HG03442 (cell line): ENCODE results near the gene MEF2D.

Experiments used
- ATAC-seq: cut with Tn5 transposase; IDR thresholded peaks from one replicate; pipeline ENCODE4 v1.9.1; 2021; ENCODE audit warnings: mild to moderate bottlenecking, moderate library complexity; ENCODE audit not compliant: unreplicated experiment

MEF2D gene

DNA sequence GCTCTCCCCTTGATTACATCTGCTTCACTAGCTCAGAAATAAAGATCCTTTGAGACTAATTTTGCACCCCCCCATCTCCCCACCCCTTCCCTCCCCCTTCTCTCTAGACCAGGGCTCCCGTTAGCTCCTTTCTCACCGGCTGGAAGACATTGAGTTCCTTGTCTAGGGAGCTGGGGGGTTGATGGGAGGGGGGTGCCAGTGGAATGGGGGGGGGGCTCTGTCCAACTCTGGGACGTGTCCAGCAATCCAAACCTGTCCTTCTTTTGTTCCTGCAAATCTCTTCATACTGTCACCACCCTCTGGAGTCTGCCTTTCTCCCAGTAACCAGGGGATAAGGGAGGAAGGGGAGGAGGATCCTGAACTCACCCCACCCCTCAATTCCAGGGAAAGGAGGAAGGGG is 69.7 kb downstream of the MEF2D start:
- ATAC-seq, result no peak

DNA sequence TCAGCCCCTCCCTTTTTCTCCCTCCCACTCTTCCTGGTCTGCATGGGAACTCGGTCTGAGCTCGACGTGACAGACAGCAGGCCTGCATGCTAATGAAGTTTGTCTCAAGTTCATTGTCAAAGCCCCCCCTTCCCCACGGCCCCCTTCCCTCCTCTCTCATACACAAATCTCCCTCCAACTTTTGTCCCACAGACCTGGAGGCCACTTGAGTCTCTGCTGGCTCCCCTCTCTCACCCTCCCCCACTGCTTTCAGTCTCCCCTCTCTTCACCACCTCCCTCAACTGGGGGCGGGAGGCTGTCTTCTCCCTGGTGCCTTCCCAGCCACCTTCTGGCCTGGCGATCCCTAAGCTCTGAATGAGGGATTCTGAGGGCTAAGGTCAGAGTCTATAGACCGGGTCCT is 70.3 kb downstream of the MEF2D start:
- no peak for ATAC-seq

DNA sequence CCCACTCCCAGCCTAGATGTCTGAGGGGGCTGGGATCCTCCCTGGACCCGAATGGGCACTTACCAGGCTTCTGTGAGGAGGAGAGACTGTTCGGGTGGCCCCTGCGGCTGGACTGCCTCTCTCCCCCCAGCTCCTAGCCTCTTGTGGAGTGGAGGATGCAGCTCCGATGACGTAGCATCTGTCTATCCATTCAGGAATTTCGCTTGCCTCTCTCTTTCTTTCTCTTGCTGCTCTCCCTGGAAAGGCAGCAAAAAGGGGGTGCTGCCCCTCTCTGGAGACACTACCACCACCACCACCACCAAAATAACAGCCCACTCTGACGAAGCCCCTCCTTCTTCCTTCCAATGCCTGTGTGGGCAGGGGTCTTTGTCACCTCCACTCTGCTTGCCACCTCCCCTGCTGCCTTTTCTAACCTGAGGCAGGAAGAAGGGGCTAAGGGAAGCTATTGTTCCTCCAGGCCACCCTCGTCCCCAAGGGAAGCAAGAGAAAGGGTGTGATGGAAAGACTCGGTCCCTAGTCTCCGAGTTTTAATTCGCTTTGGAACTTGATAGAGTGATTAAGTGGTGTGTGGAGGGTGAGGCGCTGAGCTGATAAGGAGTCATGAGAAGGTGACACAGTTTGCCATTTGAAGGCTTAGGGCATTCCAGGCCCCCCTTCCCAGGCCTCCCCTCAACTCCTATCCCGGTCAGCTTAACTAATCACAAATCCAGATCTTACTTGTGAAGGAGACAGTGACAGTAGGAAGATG is 71.1 kb downstream of the MEF2D start:
- no peak for ATAC-seq

- no peak for ATAC-seq
Observed at GRCh38 chr1:156428746-156429288, 71.8 kb downstream of the MEF2D start.

- ATAC-seq, result no peak
Observed at GRCh38 chr1:156427957-156428356, 72.6 kb downstream of the MEF2D start.

DNA sequence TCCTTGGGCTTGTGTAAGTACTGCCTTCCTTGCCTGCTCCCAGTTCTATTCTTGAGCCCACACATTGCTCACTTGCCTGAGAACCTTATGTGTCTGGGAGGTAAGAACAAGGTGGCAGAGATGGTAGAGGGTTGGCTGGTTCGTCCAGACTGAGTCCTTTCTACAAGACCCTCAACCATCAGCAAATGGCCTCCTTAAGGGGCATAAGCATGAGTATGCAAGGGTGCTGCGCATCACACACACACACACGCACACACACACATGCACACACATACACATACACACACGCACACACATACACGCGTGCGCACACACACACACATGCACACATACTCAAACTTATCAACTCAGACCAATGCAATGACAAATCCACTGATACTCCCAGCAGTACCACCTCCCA is 74.6 kb downstream of the MEF2D start:
- ATAC-seq, result no peak

GRCh38 chr1:156424806-156425432 is 75.7 kb downstream of the MEF2D start:
- no peak for ATAC-seq

- ATAC-seq, result no peak
Observed at GRCh38 chr1:156423422-156424352, 76.9 kb downstream of the MEF2D start.

GRCh38 chr1:156422602-156423091 is 77.9 kb downstream of the MEF2D start:
- ATAC-seq, result no peak

DNA sequence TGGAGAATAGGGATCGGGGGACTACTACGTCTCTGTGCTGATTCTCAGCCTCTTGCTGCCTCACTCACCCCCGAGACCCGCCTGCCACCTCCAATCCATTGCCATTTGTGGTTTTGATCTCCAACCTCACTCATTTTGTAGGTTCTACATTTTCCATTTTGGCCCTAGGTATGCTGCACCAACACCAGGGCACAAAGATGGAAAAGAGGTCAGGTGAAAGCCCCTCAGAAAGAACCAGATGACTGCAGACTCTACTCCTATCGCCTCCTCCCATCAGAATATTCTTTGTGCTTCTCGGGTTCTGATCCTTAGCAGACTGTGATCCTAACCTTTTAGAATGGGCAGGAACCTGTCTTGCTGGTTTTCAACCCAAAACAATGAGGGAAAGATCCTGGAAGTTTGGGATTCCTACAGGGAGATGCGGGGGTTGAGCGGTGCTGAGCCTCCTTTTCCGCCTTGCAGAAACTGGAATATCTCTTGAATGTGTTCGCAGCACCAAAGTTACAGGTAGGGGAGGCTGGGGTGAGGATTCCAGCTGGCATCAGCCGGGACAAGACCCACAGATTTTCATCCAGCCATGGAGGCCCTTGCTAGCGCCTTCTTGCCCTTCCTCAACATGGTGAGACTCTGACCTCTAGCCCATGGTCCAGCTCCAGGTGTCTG is 78.5 kb downstream of the MEF2D start:
- no peak for ATAC-seq

DNA sequence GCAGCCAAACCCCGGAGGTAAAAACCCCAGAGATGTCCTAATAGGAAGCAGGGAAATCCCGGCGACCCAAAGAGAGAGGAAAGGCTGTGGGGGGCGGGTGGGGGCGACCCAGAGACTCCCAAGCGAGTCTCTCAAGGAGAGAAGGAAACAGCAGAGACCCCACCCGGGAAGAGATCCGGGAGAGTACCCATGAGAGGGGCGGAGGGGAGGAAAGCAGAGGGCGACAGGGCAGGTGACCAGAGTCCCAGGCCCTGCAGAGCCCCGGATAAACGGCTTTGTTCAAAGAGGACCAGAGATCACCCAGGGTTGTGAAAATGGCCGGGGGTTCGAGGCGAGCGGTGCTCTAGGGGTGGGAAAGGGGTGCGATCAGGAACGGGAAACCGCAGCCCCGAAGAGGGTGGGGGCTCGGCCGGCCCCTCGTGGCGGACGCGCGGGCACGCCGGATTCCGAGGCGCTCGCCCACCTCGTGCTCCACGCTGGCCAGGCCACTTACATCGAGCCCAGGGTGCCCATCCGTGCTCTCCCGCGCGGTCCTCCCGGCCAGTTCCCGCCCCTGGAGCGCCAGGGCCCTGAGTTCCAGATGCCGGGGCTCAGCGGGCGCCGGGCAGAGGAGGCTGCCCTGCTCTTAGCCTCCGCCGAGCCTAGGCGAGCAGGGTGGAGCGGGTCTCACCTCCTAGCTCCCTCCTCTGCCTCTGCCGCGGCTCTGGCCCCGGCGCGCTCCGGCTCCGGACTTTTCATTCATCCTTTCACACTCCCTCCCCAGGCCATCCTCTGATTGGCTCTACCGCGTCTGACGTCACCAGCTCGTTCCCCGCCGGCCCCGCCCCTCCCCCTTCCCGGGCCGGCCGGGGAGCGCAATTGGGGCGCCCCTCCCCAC is 79.3 kb downstream of the MEF2D start:
- ATAC-seq, result peak; percentile 69

DNA sequence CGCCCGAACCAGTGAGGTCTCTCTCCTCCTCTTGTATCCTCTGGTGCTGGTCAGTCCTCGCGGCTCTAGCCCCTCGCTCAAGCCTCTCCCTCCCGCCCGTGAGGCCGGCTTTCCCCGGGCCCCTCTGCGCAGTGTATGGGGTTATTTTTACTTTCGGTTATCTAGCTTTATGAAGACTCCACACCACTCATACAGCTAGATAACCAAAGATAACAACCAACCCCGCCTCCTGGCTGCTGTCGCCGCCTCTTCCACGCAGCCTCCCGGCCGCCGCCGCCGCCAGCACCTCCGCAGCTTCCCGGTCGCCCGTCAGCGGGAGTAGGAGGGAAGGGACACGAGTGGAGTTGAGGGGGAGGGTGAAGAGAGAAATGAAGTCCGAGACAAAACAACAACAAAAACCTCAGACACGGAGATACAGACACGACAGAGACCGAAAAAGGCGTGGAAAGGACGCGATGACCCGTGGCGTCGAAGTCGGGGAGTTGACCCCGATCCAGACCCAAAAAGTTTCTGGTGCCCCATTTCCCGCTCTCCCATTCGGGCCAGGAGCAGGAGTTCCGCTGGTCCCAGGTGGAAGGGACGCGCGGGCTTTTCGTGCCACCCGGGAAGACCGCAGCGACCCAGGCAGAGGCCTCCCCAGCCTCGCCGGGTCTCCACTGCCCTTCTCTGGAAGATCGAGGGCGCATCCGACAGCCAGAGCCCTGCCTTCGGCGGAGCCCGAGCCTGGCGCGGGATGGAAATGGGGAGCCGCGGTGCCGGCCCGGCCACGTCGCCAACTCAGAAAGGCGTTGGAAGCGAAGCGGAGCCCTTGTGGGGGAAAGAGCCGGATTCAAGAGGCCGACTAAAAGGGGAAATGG is 80.1 kb downstream of the MEF2D start:
- ATAC-seq, result no peak

- no peak for ATAC-seq
Observed at GRCh38 chr1:156419854-156420204, 80.7 kb downstream of the MEF2D start.

- ATAC-seq, result no peak
Observed at GRCh38 chr1:156418416-156419070, 82.0 kb downstream of the MEF2D start.

GRCh38 chr1:156417401-156418020 is 83.1 kb downstream of the MEF2D start:
- no peak for ATAC-seq

- no peak for ATAC-seq
Observed at GRCh38 chr1:156416993-156417392, 83.6 kb downstream of the MEF2D start.

- ATAC-seq, result no peak
Observed at GRCh38 chr1:156414461-156415064, 86.0 kb downstream of the MEF2D start.
